Measurements from ENCODE around the gene ANO9. TPM values are rescaled to one million over a fixed set of nuclear protein-coding genes. Genes with fewer than 3 reads are reported as not detected.

Gene ANO9
- total and polyA plus RNA-seq, 12 donors, result 0.07 to 2.9 (median 0.97) TPM; not detected in 5

- no peaks in the 10 kb centered on the region for H3K27me3 ChIP-seq
- TF ChIP-seq POLR2A (IDR thresholded peaks at IDR 0.05) (no peak), CTCF (IDR thresholded peaks at IDR 0.05) (no peak)
- no peaks in the 10 kb centered on the region for H3K36me3 ChIP-seq (replicated peaks in 1 of 2)
- 83 to 100% (median 92%) methylated on average over 1 to 15 of the region's 15 CpGs for WGBS, 4 donors
- no peaks in the 10 kb centered on the region for H3K9me3 ChIP-seq (replicated peaks in 1 of 3)
- H3K4me3 ChIP-seq, result no peak overlapping the region
- peak in 1 of 7 donors; percentile 20 for DNase-seq
- intact Hi-C loops (cut with DNase I), result no loop called here
- peaks cover 0 to 9% of the 10 kb centered on the region in 2 donors for H3K4me1 ChIP-seq (replicated peaks in 1 of 2)
- H3K27ac ChIP-seq, result no peak overlapping the region
Measured at GRCh38 chr11:408154-409007, 33.4 kb downstream of the ANO9 start.

- H3K27ac ChIP-seq, result peak overlapping the region in 1 of 5 donors; percentile 13
- H3K9me3 ChIP-seq (replicated peaks in 1 of 3), result no peaks in the 10 kb centered on the region
- H3K4me3 ChIP-seq, result peak overlapping the region in 1 of 4 donors; percentile 72
- H3K27me3 ChIP-seq, result no peaks in the 10 kb centered on the region
- TF ChIP-seq CTCF (IDR thresholded peaks at IDR 0.05) (no peak), POLR2A (IDR thresholded peaks at IDR 0.05) (no peak)
- intact Hi-C loops (cut with DNase I), result no loop called here
- peak in 1 of 7 donors; percentile 54 for DNase-seq
- WGBS, 4 donors, result 72 to 87% (median 78%) methylated on average over 24 to 28 of the region's 28 CpGs
- H3K4me1 ChIP-seq (replicated peaks in 1 of 2), result peaks cover 0 to 9% of the 10 kb centered on the region in 2 donors
- H3K36me3 ChIP-seq (replicated peaks in 1 of 2), result no peaks in the 10 kb centered on the region
Measured at GRCh38 chr11:407651-408123, 34.1 kb downstream of the ANO9 start.

- H3K4me1 ChIP-seq (replicated peaks in 1 of 2), result peaks cover 0 to 9% of the 10 kb centered on the region in 2 donors
- peak; percentile 65 to 83 (median 74) for DNase-seq
- H3K27ac ChIP-seq, result peak overlapping the region in 2 of 5 donors; percentile 38 to 75
- H3K9me3 ChIP-seq (replicated peaks in 1 of 3), result no peaks in the 10 kb centered on the region
- H3K36me3 ChIP-seq (replicated peaks in 1 of 2), result no peaks in the 10 kb centered on the region
- 4 to 7% (median 6%) methylated on average over 6 to 90 of the region's 91 CpGs; no CpG with 5 or more reads in 1 of the 4 donors for whole genome bisulfite sequencing, 4 donors
- H3K4me3 ChIP-seq, result peak overlapping the region in 2 of 4 donors; percentile 2 to 72
- H3K27me3 ChIP-seq, result no peaks in the 10 kb centered on the region
- intact Hi-C loops (cut with DNase I), result no loop called here
- TF ChIP-seq POLR2A (IDR thresholded peaks at IDR 0.05), result no peak
- peak in 3 of 6 experiments; percentile 13 to 24 (median 14) for TF ChIP-seq CTCF (IDR thresholded peaks at IDR 0.05)
Measured at GRCh38 chr11:406796-407650, 34.8 kb downstream of the ANO9 start.
